Fibroblast of pulmonary artery (primary cell): ENCODE results near the gene CENPP.

Experiments
- DNase-seq: peaks from one replicate; pipeline ENCODE4 v3.0.0-alpha.2; 2010; ENCODE audit warnings: low read depth
- H3K4me3 ChIP-seq: replicated peaks from 2 replicates; pipeline ENCODE4 v1.5.1; 2011; ENCODE audit warnings: low read depth, mild to moderate bottlenecking, control low read depth, low read length, moderate library complexity
- TF ChIP-seq, protein P1 (sequence below): IDR thresholded peaks from 2 replicates; pipeline ENCODE4 v1.5.1; 2011; ENCODE audit warnings: mild to moderate bottlenecking, control low read depth, low read length, inconsistent platforms; ENCODE audit errors: missing control alignments

CENPP gene

DNA sequence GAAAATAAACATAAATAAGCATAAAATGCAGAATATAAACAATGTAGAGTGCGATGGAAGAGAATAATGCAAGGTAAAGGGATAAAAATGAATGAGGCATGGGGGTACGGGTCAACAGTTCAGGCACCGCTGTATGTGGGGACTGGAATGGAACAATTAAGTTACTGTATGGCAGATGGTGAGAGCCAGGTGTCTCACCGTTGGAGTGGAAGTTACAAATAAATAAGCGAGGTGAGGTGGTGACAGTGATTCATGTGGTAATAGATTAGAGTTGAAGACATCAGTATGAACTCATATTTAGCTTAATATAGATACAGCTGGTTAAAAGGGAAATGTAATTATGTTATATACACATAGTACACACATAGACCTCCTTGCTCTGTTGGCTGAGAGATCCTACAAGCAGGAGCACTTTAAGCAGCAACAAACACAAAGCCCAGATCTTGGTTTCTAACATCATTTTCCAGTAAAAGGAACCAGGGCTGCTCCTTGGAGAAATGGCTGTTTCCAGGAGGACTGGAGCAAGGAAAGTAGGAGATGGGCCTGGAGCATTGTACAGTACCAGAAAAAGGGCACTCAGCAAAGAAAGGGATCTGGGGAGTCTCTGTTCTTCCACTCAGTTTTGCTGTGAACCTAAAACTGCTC, 100.9 kb downstream of the CENPP start:
- TF ChIP-seq, protein P1, sequence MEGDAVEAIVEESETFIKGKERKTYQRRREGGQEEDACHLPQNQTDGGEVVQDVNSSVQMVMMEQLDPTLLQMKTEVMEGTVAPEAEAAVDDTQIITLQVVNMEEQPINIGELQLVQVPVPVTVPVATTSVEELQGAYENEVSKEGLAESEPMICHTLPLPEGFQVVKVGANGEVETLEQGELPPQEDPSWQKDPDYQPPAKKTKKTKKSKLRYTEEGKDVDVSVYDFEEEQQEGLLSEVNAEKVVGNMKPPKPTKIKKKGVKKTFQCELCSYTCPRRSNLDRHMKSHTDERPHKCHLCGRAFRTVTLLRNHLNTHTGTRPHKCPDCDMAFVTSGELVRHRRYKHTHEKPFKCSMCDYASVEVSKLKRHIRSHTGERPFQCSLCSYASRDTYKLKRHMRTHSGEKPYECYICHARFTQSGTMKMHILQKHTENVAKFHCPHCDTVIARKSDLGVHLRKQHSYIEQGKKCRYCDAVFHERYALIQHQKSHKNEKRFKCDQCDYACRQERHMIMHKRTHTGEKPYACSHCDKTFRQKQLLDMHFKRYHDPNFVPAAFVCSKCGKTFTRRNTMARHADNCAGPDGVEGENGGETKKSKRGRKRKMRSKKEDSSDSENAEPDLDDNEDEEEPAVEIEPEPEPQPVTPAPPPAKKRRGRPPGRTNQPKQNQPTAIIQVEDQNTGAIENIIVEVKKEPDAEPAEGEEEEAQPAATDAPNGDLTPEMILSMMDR: no peak
- DNase-seq: no peak
- H3K4me3 ChIP-seq: no peak overlapping the region

- no peak overlapping the region for H3K4me3 ChIP-seq
- no peak for DNase-seq
- TF ChIP-seq, protein P1: no peak
These were observed 104.1 kb downstream of the CENPP start for GRCh38 chr9:92429836-92430235.

- no peak overlapping the region for H3K4me3 ChIP-seq
- no peak for DNase-seq
- TF ChIP-seq, protein P1: no peak
These were observed 106.6 kb downstream of the CENPP start for GRCh38 chr9:92432350-92432749.

GRCh38 chr9:92432972-92433548, 107.3 kb downstream of the CENPP start:
- H3K4me3 ChIP-seq: no peak overlapping the region
- no peak for DNase-seq
- TF ChIP-seq, protein P1: no peak

GRCh38 chr9:92435263-92435662, 109.5 kb downstream of the CENPP start:
- TF ChIP-seq, protein P1: no peak

GRCh38 chr9:92438900-92439526, 113.3 kb downstream of the CENPP start:
- TF ChIP-seq, protein P1: peak; percentile 22
- H3K4me3 ChIP-seq: no peak overlapping the region
- peak; percentile 62 for DNase-seq

More at GRCh38 chr9:92435263-92435662, 109.5 kb downstream of the CENPP start:
- H3K4me3 ChIP-seq: no peak overlapping the region
- no peak for DNase-seq
